ENCODE data around the gene RINL.

GRCh38 chr19:38856813-38857212 lies 21.3 kb downstream of the RINL start:
- TF ChIP-seq CTCF (IDR thresholded peaks at IDR 0.05) (no peak), SMAD4 (CRISPR knock-in tag; IDR thresholded peaks at IDR 0.05) (no peak), FOXP1 (CRISPR knock-in tag; IDR thresholded peaks at IDR 0.05; ENCODE audit: borderline replicate concordance) (no peak), ZNF317 (CRISPR knock-in tag; IDR thresholded peaks at IDR 0.05; ENCODE audit: borderline replicate concordance, low read depth) (no peak), ESRRA (CRISPR knock-in tag; IDR thresholded peaks at IDR 0.05; ENCODE audit: borderline replicate concordance) (no peak), GABPB1 (CRISPR knock-in tag; IDR thresholded peaks at IDR 0.05) (no peak), MLX (CRISPR knock-in tag; IDR thresholded peaks at IDR 0.05) (no peak), JUN (CRISPR knock-in tag; IDR thresholded peaks at IDR 0.05) (no peak)

All from WTC11 (cell line).